GM19463 (cell line): ENCODE measurements around the gene ARHGEF7.
"Not testable (repeated sequence)": the region's sequence is repeated elsewhere in the genome, so short reads cannot be mapped to it uniquely, and the experiment has no call there.

ENCODE experiments used
- ATAC-seq: cut with Tn5 transposase; IDR thresholded peaks from one replicate; pipeline ENCODE4 v1.9.1; 2021; ENCODE audit warnings: mild to moderate bottlenecking, moderate library complexity; ENCODE audit not compliant: unreplicated experiment

The ARHGEF7 gene

GRCh38 chr13:111249637-111250360, 134.7 kb downstream of the ARHGEF7 start:
- ATAC-seq: no peak

DNA sequence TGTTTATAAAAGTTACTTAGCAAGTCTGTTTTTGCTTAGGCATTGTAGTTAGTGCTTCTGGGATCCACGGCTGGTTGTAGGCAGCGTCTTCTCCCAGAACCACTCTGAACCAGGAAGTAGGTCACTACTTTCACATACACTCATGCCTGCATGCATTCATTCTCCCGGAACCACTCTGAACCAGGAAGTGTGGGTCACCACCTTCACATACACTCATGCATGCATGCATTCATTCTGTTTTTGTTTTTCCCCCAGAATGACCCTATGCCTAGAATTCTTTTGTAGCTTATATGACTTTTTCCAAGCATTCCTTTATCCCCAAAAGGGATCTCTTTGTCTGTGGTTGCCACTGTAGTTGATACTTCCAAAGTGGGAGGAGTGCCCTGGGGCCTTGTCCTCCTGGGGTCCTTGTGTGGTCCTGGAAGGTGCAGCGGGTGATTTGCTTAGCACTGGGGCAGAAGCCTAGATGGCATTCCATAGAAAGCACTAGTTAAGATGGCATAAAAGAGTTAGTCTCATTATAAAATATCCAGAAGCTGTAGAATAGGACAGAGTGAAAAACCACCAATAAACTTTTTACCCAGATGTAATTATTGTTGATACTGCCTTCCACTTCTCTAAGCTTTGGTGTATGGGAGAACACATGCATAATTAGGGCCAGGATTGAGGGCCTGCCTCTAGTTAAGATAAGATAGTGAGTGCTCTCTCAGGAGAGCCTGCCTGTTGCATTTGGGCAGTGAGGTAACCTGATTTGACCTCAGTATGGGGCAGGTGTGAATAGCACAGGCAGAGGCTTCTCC, 136.7 kb downstream of the ARHGEF7 start:
- no peak for ATAC-seq

DNA sequence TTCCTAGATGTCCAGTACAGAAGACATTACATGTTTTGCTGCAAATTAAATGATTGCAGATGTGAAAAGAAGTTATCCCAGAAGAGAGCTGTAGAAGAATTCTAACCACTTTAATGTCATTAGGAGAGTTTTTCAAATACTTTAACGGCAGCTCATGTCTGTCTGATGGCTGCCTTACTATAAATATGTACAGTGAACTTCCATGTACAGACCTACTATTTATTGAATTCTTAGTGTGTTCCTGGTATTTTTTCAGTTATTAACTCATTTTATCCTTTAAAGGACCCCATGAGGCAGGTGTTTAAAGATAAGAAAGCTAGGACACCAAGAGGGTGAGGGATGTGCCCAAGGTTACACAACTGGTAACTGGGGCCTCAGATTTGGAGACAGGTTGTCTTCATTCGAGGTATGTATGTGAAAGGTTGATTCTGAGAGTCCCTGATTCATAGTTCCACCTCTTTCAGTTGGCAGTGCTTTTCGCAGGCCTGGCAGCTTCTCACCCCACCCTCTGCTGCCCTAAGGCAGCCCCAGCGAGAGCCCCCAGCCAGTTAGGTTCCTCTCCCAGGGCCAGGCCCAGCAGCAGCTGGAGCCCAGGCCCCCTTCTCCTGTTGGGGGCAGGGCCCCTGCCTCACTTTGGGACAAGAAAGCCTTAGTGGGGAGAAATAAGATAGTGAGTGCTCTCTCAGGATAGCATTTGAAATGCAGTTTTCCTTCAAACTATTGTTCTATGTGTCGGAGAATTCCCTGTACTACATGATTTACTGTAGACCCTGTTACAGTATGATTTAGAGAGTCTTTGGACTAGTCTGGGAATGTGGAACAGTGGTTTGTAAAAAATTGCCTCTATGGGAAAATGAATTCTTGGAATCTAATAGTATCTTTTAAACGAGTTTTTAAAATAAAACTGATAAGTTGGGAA, 137.6 kb downstream of the ARHGEF7 start:
- no peak for ATAC-seq

- no peak for ATAC-seq
Observed at GRCh38 chr13:111253365-111253872, 138.3 kb downstream of the ARHGEF7 start.

- no peak for ATAC-seq
Observed at GRCh38 chr13:111255228-111255790, 140.2 kb downstream of the ARHGEF7 start.

DNA sequence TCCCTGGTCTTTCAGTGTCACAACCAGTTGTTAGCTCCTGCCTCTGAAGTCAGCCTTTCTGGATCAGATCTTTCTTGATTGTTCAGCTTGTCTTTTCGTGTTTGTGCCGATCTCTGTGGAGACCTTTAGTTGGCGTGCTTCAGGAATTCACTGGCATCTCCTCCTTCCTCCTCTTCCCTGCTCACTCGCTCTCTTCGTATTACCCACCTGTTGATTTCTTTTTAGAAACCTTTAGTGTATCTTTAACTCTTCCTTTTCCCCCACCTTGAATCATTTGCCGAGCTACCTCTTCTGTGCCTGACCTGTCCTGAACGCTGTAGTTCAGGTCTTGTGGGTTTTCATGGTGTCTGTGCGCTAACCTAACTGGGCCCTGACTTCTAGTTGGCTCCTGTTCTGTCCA, 141.3 kb downstream of the ARHGEF7 start:
- ATAC-seq: no peak

- ATAC-seq: no peak
Observed at GRCh38 chr13:111256946-111257345, 141.8 kb downstream of the ARHGEF7 start.

- ATAC-seq: not testable (repeated sequence)
Observed at GRCh38 chr13:111257899-111258298, 142.8 kb downstream of the ARHGEF7 start.

DNA sequence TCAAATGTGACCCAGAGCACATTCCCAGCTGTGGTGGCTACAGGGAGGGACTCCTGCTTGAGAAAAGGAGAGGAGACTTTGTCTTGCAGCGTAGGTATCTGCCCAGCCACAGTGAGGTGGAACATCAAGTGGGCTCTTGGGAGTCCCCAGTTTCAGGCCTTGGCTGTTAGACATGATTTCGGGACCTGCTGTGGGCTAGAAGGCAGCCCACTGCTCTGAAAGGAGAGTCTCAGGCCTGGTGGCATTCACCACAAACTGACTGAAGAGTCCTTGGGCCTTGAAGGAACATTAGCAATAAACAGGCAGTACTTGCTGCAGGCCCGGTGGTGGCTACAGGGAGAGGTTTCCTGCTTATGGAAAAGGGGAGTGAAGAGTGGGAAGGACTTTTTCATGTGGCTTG, 143.5 kb downstream of the ARHGEF7 start:
- no peak for ATAC-seq

DNA sequence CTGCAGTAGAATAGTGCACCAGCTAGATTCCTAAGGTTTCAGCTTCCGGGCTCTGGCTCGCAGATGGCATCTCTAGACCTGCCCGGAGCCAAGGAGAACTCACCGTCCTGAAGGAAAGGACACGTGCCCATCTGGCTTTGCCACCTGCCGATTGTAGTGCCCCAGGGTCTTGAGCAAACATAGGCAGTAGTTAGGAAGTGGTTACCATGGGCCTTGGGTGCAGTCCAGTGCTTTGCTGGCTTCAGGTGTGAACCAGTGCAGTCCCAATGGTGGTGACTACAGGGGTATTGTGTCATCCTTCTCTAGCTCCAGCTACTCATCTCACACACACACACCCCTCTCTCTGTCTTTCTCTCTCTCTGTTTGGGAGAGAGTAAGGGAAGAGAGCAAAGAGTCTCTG, 143.9 kb downstream of the ARHGEF7 start:
- ATAC-seq: no peak

- no peak for ATAC-seq
Observed at GRCh38 chr13:111261326-111261725, 146.2 kb downstream of the ARHGEF7 start.

GRCh38 chr13:111262281-111262680, 147.2 kb downstream of the ARHGEF7 start:
- ATAC-seq: no peak

- ATAC-seq: no peak
Observed at GRCh38 chr13:111262715-111263114, 147.6 kb downstream of the ARHGEF7 start.

GRCh38 chr13:111263566-111263965, 148.5 kb downstream of the ARHGEF7 start:
- ATAC-seq: no peak

DNA sequence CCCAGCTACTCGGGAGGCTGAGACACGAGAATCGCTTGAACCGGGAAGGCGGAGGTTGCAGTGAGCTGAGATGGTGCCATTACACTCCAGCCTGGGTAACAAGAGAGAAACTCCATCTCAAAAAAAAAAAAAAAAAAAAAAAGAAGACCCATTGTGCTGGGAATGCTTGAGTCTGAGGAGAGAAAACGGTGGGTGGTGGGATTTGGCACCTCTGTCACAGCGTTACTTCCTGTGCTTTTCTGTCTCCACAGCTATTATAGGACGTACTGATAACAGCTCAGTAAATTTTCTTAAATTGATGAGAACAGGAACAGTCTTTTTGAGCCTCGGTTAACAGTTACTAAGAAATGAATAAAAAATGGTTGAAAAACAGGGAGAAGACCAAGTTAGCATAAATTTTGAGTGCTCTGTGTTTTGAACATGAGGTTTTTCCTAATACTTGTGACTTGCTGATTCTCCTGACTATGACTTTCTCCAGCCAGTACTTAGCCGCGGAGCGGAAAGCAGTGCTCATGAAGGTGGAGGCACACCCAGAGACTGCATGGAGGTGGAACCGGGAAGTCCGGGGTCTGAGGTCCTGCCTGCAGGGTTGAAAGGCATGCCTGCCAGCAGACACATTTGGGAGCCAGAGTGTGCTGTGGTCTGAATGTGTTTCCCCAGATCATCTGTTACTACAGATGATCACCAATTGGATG, 150.0 kb downstream of the ARHGEF7 start:
- no peak for ATAC-seq

GRCh38 chr13:111265701-111266035, 150.6 kb downstream of the ARHGEF7 start:
- ATAC-seq: no peak

DNA sequence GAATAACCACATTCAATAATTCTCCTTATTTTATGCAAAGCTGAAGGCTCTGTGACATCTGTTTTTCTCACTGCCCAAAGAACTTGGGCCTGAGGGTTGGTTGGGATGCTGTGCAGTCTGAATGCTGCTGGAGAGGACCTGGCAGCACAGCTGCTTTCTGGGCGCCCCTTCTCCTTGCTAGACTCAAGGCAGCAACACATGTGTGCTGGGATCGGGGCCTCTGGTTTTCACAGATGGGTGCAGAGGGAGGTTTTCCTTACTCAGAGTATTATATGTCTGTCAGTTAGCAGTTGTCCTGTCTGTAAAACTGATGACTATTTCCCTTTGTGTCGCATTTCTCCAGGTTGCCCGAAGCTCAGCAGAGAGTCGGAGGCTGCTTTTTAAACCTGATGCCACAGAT, 152.1 kb downstream of the ARHGEF7 start:
- ATAC-seq: no peak

GRCh38 chr13:111267784-111268183, 152.7 kb downstream of the ARHGEF7 start:
- ATAC-seq: no peak

- ATAC-seq: no peak
Observed at GRCh38 chr13:111269508-111269907, 154.4 kb downstream of the ARHGEF7 start.

DNA sequence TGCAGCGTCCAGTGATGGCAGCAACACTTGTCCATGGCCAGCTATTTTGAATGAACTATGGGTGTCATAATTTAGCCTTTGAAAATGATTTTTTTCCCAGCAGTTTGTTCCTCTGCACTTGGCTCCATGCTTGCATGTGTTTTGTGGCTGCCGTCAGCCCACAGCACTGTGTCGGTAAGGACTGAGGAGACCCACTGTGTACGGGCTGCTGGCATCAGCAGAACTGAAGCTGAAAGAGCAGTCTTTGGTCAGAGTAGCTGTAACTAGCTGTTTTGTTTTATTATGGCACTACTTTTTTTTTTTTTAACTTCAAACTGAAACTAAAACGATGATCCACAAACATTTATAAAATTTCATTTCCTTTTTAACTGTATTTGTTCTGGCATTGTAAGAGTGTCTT, 155.0 kb downstream of the ARHGEF7 start:
- ATAC-seq: no peak
